Measurements from ENCODE around the gene MUC22.
"Not testable (repeated sequence)": the region's sequence is repeated elsewhere in the genome, so short reads cannot be mapped to it uniquely, and the experiment has no call there.

Gene MUC22

GRCh38 chr6:30966154-30966553 is 44.1 kb upstream of the MUC22 start:
- H3K4me3 ChIP-seq (ENCODE audit: low read depth, low read length), result no peak overlapping the region
- TF ChIP-seq CTCF (IDR thresholded peaks at IDR 0.05; ENCODE audit: low read depth, low read length, missing control alignments), result no peak
- DNase-seq (ENCODE audit: low read depth), result no peak
- in situ Hi-C loops (cut with HindIII; ENCODE audit: low sequenced_read_pairs), result no loop called here

- H3K4me3 ChIP-seq (ENCODE audit: low read depth, low read length); in situ Hi-C loops (cut with HindIII; ENCODE audit: low sequenced_read_pairs); DNase-seq (ENCODE audit: low read depth): not testable (repeated sequence)
These were observed 41.1 kb upstream of the MUC22 start for GRCh38 chr6:30969171-30969570.

- in situ Hi-C loops (cut with HindIII; ENCODE audit: low sequenced_read_pairs), result no loop called here
- no peak for TF ChIP-seq CTCF (IDR thresholded peaks at IDR 0.05; ENCODE audit: low read depth, low read length, missing control alignments)
- no peak for DNase-seq (ENCODE audit: low read depth)
- H3K4me3 ChIP-seq (ENCODE audit: low read depth, low read length), result no peak overlapping the region
These were observed 39.3 kb upstream of the MUC22 start for GRCh38 chr6:30970946-30971345.

- DNase-seq (ENCODE audit: low read depth), result no peak
- in situ Hi-C loops (cut with HindIII; ENCODE audit: low sequenced_read_pairs), result no loop called here
- TF ChIP-seq CTCF (IDR thresholded peaks at IDR 0.05; ENCODE audit: low read depth, low read length, missing control alignments), result no peak
- H3K4me3 ChIP-seq (ENCODE audit: low read depth, low read length), result no peak overlapping the region
These were observed 37.5 kb upstream of the MUC22 start for GRCh38 chr6:30972816-30973215.

GRCh38 chr6:30974490-30975252 is 35.6 kb upstream of the MUC22 start:
- H3K4me3 ChIP-seq (ENCODE audit: low read depth, low read length), result no peak overlapping the region
- DNase-seq (ENCODE audit: low read depth), result no peak
- TF ChIP-seq CTCF (IDR thresholded peaks at IDR 0.05; ENCODE audit: low read depth, low read length, missing control alignments), result no peak
- in situ Hi-C loops (cut with HindIII; ENCODE audit: low sequenced_read_pairs), result no loop called here

- in situ Hi-C loops (cut with HindIII; ENCODE audit: low sequenced_read_pairs), result no loop called here
These were observed 31.1 kb upstream of the MUC22 start for GRCh38 chr6:30979141-30979540.

More at GRCh38 chr6:30979141-30979540, 31.1 kb upstream of the MUC22 start:
- no peak for TF ChIP-seq CTCF (IDR thresholded peaks at IDR 0.05; ENCODE audit: low read depth, low read length, missing control alignments)
- no peak for DNase-seq (ENCODE audit: low read depth)
- no peak overlapping the region for H3K4me3 ChIP-seq (ENCODE audit: low read depth, low read length)

All from astrocyte of the cerebellum (primary cell).